ENCODE results near the gene CDH15.
"Not testable (repeated sequence)": the region's sequence is repeated elsewhere in the genome, so short reads cannot be mapped to it uniquely, and the experiment has no call there.

Gene CDH15

DNA sequence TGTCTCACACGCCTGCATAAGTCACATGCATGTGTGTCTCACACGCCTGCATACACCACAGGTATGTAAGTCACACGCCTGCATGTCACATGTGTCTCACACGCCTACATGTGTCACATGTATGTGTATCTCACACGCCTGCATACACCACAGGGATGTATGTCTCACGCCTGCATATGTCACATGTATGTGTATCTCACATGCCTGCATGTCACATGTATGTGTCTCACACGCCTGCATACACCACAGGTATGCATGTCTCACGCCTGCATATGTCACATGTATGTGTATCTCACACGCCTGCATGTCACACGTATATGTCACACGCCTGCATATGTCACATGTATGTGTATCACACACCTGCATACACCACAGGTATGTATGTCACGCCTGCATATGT, 13.8 kb upstream of the CDH15 start:
- no peak for FAIRE-seq

GRCh38 chr16:89159066-89159849, 12.3 kb upstream of the CDH15 start:
- FAIRE-seq: no peak

DNA sequence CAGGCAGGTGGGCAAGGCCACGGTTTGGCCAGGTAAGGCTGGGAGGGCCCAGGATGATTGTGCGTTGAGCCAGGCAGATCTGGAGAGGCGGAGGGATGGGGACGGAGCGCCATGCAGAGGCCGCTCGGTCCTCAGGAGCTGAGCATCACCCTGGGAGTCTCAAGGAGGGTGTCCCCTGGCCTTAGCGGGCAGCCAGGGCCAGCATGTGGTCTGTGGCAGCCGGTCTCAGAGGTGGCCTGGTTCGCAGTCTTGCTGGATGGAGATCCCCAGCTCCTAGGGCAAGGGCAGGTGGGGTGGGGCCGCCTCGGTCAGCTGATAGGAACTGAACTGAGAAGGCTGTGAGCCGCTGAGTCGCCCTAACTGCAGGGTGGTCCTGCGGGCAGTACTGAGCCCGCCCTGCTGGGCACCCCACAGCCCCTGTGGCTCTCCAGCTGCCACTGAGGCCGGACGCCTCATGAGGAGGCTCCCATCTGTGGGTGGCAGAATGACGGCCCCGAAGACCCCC, 11.6 kb upstream of the CDH15 start:
- no peak for FAIRE-seq

GRCh38 chr16:89160977-89161701, 10.4 kb upstream of the CDH15 start:
- no peak for FAIRE-seq

- no peak for FAIRE-seq
Observed at GRCh38 chr16:89161763-89162713, 9.5 kb upstream of the CDH15 start.

DNA sequence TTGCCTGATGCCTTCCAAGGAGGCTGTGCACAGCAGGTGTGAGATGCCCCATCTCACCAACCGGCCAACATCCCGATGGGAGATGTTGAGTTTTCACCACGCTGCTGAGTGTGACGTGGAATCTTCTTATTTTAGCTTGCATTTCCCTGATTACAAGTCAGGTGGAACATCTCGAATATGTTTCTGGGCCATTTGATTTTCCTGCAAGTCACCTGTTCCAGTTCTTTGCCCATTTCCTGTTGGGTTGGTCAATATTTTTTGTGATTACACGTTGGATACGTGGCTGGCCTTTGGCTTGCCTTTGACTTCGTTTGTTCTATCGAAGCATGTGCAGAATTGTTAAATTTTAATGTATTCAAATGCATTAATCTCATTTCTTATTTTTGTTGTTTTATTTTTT, 8.3 kb upstream of the CDH15 start:
- FAIRE-seq: no peak

GRCh38 chr16:89164436-89164835, 7.1 kb upstream of the CDH15 start:
- no peak for FAIRE-seq

DNA sequence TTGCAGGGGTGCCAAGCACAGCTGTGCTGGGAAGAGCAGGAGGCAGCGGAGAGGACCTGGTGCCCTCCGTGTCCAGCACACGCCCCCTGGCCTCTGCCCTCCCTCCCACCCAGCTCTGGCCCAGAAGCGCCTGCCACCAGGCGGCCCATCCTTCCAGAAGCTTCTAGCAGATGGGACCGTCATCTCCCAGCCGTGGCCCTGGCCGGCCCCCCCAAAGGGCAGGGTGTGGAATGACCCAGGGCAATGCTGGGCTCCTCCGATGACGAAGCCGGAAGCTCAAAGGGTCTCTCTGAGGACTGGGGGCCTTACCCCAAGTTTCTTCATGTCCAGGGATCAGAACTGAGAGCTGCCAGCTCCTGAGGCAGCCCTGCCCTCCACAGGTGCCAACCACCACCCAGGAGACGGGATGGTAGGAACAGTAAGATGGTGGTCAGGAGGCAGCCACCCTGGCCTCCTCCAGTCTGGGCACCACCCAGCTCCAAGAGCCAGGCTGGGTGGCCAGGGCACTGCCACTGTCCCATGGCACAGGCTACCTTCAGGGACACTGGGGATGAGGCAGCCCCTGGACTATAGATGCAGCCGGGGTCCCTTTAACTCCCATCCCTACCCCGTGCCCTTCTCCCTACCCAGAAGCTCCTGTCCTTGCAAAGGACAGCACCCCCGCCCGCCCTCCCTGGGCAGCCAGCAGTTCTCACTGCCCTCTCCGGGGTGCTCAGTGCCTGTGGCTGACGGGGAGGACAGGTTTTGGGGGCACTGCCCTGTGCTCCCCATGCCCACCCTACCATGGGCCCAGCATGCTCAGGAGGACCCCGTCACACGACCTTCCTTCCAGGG, 6.5 kb upstream of the CDH15 start:
- FAIRE-seq: no peak

DNA sequence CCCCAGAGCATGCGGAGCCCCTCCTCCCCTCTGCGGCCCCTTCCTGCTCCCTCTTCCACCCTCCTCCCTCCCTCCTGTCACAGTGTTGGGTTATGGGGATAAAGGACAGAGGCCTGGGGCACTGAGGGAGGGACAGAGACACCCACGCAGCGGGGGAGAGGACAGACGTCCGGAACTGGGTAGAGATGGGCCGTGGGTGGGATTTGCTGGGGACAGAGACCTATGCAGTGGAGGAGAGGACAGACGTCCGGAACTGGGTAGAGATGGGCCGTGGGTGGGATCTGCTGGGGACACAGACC, 5.9 kb upstream of the CDH15 start:
- not testable (repeated sequence) for FAIRE-seq

DNA sequence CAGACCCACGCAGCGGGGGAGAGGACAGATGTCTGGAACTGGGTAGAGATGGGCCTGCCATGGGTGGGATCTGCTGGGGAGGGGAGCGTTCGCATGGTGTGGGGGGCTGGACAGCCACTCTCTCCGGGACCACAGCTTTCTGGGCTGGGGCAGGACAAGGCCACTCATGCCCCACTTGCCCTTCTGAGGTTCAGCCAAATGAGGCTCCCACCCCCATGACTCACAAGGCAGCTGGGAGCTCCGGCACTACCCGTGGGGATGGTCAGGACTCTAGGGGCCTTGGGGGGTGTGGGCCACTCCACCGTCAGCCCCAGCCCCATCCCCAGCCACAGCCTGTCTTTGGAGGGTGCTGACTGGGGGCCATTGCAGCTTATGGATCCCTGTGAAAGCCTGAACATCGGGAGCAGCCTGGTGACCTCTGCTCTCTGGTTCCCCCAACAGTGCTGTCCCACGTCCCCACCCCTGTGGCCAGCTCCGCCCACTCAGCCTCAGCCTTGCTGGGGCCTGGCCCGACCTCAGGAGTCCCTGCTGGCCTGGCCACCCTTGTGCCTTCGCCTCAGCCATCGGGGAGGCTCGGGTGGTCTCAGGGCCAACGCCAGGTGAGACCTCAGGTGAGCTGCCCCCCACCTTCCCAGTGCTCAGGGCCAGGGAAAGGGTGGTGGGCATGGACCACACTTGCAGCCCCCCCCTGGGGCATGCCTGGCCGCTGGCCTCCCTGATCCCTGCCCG, 4.7 kb upstream of the CDH15 start:
- FAIRE-seq: no peak

DNA sequence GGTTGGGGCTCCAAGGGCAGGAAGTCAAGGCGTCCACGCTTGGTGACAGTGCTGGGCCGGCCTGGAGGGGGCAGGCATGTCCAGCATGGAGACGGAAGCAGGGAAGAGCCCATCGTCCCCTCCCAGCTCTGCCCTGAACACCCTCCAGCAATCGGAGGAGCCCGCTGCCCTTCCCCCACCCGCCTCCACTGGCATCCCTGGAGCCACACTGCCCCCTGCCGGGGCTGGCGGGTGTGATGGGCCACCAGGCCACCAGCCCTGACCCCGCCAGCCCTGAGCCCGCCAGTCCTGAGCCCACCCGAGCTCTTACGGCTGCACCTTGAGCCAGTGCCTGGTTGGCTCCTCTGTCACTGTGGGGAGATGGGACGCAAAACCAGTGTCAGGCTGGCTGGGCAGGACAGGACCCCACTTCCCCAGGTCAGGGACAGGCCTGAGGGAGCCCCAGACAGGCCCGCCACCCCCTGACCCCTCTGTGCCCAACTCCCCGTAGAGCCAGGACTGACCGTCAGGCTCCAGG, 4.1 kb upstream of the CDH15 start:
- FAIRE-seq: no peak

DNA sequence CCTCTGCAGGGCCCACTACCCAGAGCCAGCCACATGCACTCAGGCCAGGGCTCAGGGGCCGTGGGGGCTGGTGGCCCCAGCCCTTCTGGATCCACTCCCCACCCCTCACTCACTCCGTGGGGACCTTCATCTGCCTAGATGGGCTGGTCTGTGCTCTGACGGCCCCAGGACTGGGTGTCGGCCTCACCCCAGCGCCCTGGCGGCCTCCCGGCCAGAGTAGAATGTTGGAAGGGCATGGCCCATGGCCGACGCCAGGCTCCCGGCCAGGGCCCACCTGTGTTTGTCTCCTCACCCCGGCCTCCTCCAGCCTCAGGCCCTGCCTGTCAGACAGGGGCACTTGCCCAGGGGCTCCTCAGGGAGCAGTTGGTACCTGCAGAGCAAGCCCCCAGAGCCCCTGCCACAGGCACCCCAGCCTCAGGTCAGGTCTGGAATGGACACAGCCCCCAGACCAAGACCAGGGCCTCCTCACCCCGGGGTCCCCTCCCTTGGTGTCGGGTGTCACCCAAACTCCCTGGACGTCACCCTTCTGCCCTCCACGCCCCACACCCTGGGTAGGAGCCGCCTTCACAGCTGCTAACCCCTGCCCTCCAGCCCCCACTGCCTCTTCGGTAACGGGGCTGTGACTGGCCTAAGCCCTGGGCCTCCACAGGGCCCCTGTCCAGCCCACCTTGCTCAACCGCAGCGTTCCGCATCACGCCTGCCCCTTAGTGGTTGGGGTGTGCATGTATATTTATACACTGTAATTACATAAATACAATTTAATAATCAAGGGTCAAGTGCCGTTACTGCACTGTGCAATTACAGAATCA, 3.0 kb upstream of the CDH15 start:
- no peak for FAIRE-seq

DNA sequence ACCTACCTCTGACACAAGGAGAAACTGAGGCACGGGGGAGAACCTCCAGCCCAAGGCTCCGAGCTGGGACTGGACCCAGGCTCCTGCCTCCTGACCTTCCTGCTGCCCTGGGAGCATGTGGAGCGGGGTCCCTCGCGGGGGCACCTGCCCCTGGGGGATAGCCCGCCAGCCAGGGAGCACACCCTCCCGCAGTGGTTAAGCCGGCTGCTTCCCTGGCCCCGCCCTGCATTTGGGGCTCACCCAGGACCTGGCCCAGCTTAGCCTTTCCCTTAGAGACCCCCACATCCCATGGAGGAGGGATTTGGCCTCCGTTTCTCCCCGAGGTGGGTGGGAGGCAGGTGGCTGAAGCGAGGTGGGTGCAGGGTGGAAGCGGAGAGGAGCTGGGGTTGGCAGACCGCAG, 1.8 kb upstream of the CDH15 start:
- FAIRE-seq: no peak

DNA sequence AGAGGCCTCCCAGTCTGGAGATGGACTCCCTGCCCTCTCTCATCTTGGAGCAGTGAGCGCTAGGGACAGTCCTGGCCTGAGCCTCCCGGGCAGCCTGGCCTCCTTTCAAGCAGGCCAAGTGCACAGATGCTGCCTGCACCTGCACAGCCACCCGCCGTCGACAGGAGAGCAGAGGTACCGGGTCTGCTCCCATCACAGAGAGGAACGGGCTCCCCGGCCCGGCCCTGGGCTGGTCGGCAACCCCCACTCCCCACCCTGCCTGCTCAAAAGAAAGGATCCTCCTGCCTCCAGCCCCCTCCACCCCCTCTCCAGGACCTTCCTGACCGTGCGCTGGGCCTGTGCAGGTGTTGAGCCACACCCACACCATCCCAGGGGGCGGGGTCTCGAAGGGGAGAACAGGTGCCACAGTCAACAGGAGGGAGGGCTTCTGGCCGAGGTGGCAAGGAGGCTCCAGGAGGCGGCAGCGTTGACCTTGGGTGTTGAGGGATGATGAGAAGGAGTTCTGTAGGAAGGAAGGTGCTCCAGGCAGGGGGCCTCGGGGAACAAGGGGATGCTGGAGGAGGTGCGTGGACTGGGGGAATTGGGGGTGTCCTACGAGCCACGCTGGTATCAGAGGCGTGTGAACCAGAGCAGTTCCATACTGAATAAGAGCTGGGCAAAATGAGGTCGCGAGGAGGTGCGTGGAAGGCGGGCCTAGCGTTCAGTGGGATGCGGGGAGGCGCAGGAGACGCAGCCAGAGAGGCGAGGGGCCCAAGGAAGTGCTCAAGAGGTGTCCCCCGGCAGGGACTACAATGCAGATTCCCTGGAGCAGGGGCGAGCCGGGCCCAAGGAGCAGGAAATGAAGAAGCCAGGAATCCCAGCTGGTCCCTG, 967 bp upstream of the CDH15 start:
- no peak for FAIRE-seq

GRCh38 chr16:89172171-89172527, 601 bp downstream of the CDH15 start:
- no peak for FAIRE-seq

DNA sequence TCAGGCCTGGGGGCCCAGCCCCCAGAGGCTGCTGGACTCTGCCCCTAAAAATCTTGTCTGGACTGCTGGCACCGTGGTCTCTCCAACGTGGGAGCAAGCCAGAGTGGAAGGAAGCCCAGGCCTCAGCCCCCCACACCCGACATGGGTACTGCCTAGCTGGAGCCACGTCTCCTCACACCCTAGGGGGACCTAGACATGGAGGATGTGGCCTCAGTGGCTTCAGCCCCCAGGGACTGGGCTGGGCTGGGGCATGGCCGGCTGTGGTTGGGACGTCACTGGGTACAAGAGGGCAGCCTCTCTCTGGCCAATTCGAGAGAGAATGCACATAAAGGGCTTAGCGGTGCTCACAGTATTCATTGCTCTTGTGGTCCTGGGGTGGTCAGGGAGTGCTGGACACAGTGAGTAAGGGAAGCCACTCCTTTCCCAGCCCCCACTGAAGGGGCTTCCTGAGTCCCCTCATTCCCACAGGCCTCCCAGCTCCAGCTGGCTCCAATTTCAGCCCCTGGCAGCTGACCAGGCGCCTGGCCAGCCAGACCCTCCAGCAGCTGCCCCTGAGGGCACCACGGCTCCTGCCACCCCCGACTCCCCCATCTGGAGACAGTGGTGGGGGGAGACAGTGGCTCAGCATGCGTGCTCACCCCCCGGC, 1.1 kb downstream of the CDH15 start:
- FAIRE-seq: no peak

- FAIRE-seq: no peak
Observed at GRCh38 chr16:89173174-89173921, 1.8 kb downstream of the CDH15 start.

Measured in TTC549 (cell line).